SU-DHL-6 (cell line): ENCODE measurements around the gene PPT1.

Experiments
- H2AFZ ChIP-seq: fragments of 200-600 bp; sonication (generic); 2 replicates; pipeline ENCODE4 v1.6.1; 2014; ENCODE audit warnings: low read depth, mild to moderate bottlenecking, moderate library complexity, mixed read lengths, antibody characterized with exemption, low read length; ENCODE audit not compliant: severe bottlenecking
- H3F3A ChIP-seq: fragments of 200-600 bp; shearing (Covaris generic); 2 replicates; pipeline ENCODE4 v1.6.0; 2016; ENCODE audit warnings: antibody characterized with exemption, mild to moderate bottlenecking; ENCODE audit not compliant: insufficient read depth
- H3K27ac ChIP-seq: fragments of 200-600 bp; sonication (generic); 2 replicates; pipeline ENCODE4 v1.5.1; 2016; ENCODE audit warnings: low read depth, mild to moderate bottlenecking, low read length, moderate library complexity, mixed read lengths
- H3K27me3 ChIP-seq: fragments of 200-600 bp; sonication (generic), shearing (Covaris generic); 2 replicates; pipeline ENCODE4 v1.6.0; 2014; ENCODE audit warnings: mild to moderate bottlenecking, low read length
- H3K36me3 ChIP-seq: fragments of 200-600 bp; sonication (generic); 2 replicates; pipeline ENCODE4 v1.6.1; 2014; ENCODE audit warnings: mild to moderate bottlenecking, low read length, mixed read lengths
- H3K4me2 ChIP-seq: fragments of 300-600, 200-600 bp; shearing (Covaris generic), sonication (generic); 2 replicates; pipeline ENCODE4 v1.6.0; 2014; ENCODE audit warnings: low read length, low read depth, mild to moderate bottlenecking; ENCODE audit not compliant: poor library complexity, severe bottlenecking
- H3K4me3 ChIP-seq: fragments of 200-600 bp; sonication (generic); 2 replicates; pipeline ENCODE4 v1.5.1; 2014; ENCODE audit warnings: antibody characterized with exemption, low read length, mild to moderate bottlenecking, mixed read lengths; ENCODE audit not compliant: insufficient read depth, poor library complexity, severe bottlenecking
- H3K79me2 ChIP-seq: fragments of 200-600 bp; sonication (generic); 2 replicates; pipeline ENCODE4 v1.6.1; 2014; ENCODE audit warnings: mild to moderate bottlenecking, low read length, moderate library complexity; ENCODE audit not compliant: insufficient read depth
- H3K9ac ChIP-seq: fragments of 200-600 bp; sonication (generic); 2 replicates; pipeline ENCODE4 v1.7.0; 2014; ENCODE audit warnings: mild to moderate bottlenecking, low read length
- H3K9me2 ChIP-seq: fragments of 200-600 bp; sonication (generic); replicated peaks from 2 replicates; pipeline ENCODE4 v1.6.1; 2014; ENCODE audit warnings: low read length; ENCODE audit not compliant: insufficient read depth
- H3K9me3 ChIP-seq: fragments of 200-600 bp; sonication (generic); 2 replicates; pipeline ENCODE4 v1.6.1; 2014; ENCODE audit warnings: low read length, mixed read lengths; ENCODE audit not compliant: insufficient read depth
- H4K20me1 ChIP-seq: fragments of 200-600 bp; sonication (generic); 2 replicates; pipeline ENCODE4 v1.6.1; 2014; ENCODE audit warnings: low read depth, mild to moderate bottlenecking, antibody characterized with exemption, low read length, moderate library complexity, mixed read lengths
- CTCF ChIP-seq: fragments of 200-600 bp; sonication (generic); IDR thresholded peaks from one replicate; pipeline ENCODE4 v1.5.1; 2017; ENCODE audit warnings: antibody characterized with exemption, mild to moderate bottlenecking, low read length, moderate library complexity; ENCODE audit not compliant: insufficient read depth, poor library complexity, severe bottlenecking
- EZH2phosphoT487 ChIP-seq: fragments of 200-600 bp; sonication (generic), shearing (Covaris generic); conservative IDR thresholded peaks from 2 replicates; pipeline ENCODE4 v1.6.1; 2018; ENCODE audit warnings: mild to moderate bottlenecking, antibody characterized with exemption, low read length, moderate library complexity, mixed read lengths

PPT1 gene

DNA sequence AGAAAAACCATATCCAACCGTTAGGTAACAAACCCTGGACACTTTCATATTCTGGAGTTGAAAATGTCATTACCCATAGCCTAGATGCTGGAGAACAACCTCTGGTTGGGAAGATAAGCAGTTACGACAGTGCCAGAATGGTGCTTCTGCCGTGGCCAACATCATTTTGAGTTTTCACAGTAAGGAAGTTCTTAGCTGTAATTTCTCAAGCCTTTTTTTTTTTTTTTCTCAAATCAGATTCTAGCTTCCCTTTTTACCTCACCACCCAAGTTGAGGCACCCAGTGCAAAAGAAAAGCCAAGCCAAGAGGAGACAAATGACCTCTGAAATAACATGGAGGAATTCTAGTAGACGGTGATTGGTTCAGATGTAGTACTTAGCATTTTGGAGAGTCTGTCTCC is 21.8 kb downstream of the PPT1 start:
- Histone ChIP-seq H2AFZ (no peak overlapping the region), H3K27ac (no peak overlapping the region), H3K9me3 (no peaks in the 10 kb centered on the region), H3F3A (peaks cover 13% of the 10 kb centered on the region), H3K9me2 (no peaks in the 10 kb centered on the region), H3K27me3 (no peaks in the 10 kb centered on the region), H3K9ac (no peak overlapping the region), H3K4me2 (no peak overlapping the region), H3K36me3 (peaks cover 18% of the 10 kb centered on the region; the same call in 1 of the 2 replicates), H3K79me2 (no peaks in the 10 kb centered on the region), H3K4me3 (no peak overlapping the region), H4K20me1 (no peaks in the 10 kb centered on the region)
- TF ChIP-seq CTCF (no peak), EZH2phosphoT487 (no peak)

DNA sequence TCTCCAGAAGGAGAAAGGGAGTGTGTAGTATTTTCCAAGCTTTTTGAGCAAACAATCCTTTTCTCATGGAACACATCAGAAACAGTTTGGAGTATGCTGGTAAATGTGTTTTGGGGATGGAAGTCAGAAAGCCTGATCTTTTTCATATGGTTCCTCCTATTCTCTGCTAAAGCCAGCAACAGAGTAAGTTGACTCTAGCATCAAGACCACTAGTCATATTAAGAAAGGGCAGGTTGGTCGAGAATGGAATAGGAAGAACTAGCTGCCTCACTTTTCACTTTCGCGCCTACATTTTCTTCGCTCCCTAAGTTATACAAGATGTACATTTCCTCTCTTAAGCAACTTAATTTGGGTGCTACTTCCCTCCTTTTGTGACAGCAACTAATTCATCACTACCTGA is 24.0 kb downstream of the PPT1 start:
- Histone ChIP-seq H3K79me2 (no peaks in the 10 kb centered on the region), H3K9me2 (no peaks in the 10 kb centered on the region), H3K9ac (no peak overlapping the region), H3F3A (peaks cover 13% of the 10 kb centered on the region), H3K27me3 (no peaks in the 10 kb centered on the region), H4K20me1 (no peaks in the 10 kb centered on the region), H3K27ac (no peak overlapping the region), H3K4me2 (no peak overlapping the region), H3K9me3 (no peaks in the 10 kb centered on the region), H3K4me3 (no peak overlapping the region), H2AFZ (no peak overlapping the region), H3K36me3 (peaks cover 27% of the 10 kb centered on the region; the same call in 1 of the 2 replicates)
- TF ChIP-seq CTCF (no peak), EZH2phosphoT487 (no peak)

- no peak for TF ChIP-seq EZH2phosphoT487
- TF ChIP-seq CTCF, result no peak
These were observed 24.9 kb downstream of the PPT1 start for GRCh38 chr1:40072142-40072541.

DNA sequence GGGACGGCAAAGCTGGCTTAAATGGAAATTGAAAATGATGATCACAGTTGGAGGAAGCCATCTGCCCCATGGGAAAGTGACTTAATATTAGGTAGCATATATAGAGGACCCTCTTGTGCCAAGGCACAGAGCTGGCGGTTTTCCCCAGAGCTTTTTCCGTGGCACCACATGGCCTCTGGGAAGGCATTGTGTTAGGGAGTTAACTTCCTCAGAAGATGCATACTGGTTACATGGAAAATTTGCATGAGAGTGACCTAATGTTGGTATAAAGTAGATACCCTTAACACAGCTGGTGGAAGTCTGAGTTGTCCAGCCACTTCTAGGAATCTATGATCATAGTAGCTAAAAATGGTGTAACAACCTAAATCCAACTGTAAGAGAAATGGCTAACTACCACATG is 29.2 kb downstream of the PPT1 start:
- Histone ChIP-seq H3K27ac (no peak overlapping the region), H4K20me1 (no peaks in the 10 kb centered on the region), H3K27me3 (no peaks in the 10 kb centered on the region), H3K36me3 (peaks cover 65% of the 10 kb centered on the region), H3K4me2 (no peak overlapping the region), H3K9me3 (no peaks in the 10 kb centered on the region), H3K9me2 (no peaks in the 10 kb centered on the region), H3K4me3 (no peak overlapping the region), H3K9ac (no peak overlapping the region), H2AFZ (no peak overlapping the region), H3K79me2 (no peaks in the 10 kb centered on the region), H3F3A (peaks cover 18% of the 10 kb centered on the region)
- TF ChIP-seq CTCF (no peak), EZH2phosphoT487 (no peak)

More at GRCh38 chr1:40072142-40072541, 24.9 kb downstream of the PPT1 start:
- Histone ChIP-seq H3K79me2 (no peaks in the 10 kb centered on the region), H3K9me2 (no peaks in the 10 kb centered on the region), H3K27ac (no peak overlapping the region), H3F3A (peaks cover 10% of the 10 kb centered on the region), H3K9me3 (no peaks in the 10 kb centered on the region), H3K36me3 (peaks cover 33% of the 10 kb centered on the region), H3K9ac (no peak overlapping the region), H2AFZ (no peak overlapping the region), H4K20me1 (no peaks in the 10 kb centered on the region), H3K4me3 (no peak overlapping the region), H3K27me3 (no peaks in the 10 kb centered on the region), H3K4me2 (no peak overlapping the region)
